ENCODE measurements around the gene ADCY6. TPM values are rescaled to one million over a fixed set of nuclear protein-coding genes. Genes with fewer than 3 reads are reported as not detected.
A peak's percentile ranks its signal among the peaks of the same experiment; 100 is the strongest.

ADCY6 gene
- total and polyA plus RNA-seq, 2 of the 4 experiments (the other 2 are of a cell fraction) = 18.5 to 34.4 TPM

GRCh38 chr12:48816143-48816854, 27.4 kb upstream of the ADCY6 start:
- no peak overlapping the region for H2BK120ac ChIP-seq (ENCODE audit: low read depth, low read length)
- H2AK9ac ChIP-seq (replicated peaks; ENCODE audit: low read depth, low read length, poor library complexity) = peak overlapping the region; percentile 6
- dilution Hi-C loops (cut with HindIII; ENCODE audit: low sequenced_read_pairs, unreplicated experiment) = no loop called here
- ChIA-PET CTCF (interaction anchor here (0.6 to 3.1 kb wide), 2 partner anchors 22 to 419 kb away, joined by 5 to 11 read pairs; no protein-coding TSS in a partner anchor), POLR2A (ENCODE audit: unreplicated experiment) (no interaction called here)
- H4K5ac ChIP-seq (ENCODE audit: low read depth, low read length) = no peak overlapping the region
- H3K36me3 ChIP-seq (ENCODE audit: control insufficient read depth, insufficient read depth, low read length) = no peaks in the 10 kb centered on the region; the same call in 1 of the 2 replicates
- H3K79me1 ChIP-seq (ENCODE audit: low read depth in 1 of 2, low read length in 2 of 2) = peaks cover 48 to 85% of the 10 kb centered on the region in 2 experiments
- H2AK5ac ChIP-seq (ENCODE audit: low read depth, low read length) = peak overlapping the region; percentile 10
- H2BK5ac ChIP-seq (ENCODE audit: low read depth, low read length, poor library complexity, severe bottlenecking) = no peak overlapping the region
- in situ Hi-C loops (cut with MboI; ENCODE audit: low sequenced_read_pairs) = no loop called here
- no peak overlapping the region for H2BK15ac ChIP-seq (ENCODE audit: low read depth, low read length)
- H3K14ac ChIP-seq (replicated peaks; ENCODE audit: low read depth, low read length) = 0 out of 2 replicates have a peak overlapping the region, but pooled peaks have one; percentile 27
- BruUV-seq (replicated peaks) = no TSS peak
- H3K4me1 ChIP-seq (ENCODE audit: control insufficient read depth, insufficient read depth, low read length) = peaks cover 33% of the 10 kb centered on the region
- ATAC-seq (ENCODE audit: low read depth) (no peak), DNase-seq (no peak)
- H3K9me3 ChIP-seq (ENCODE audit: control insufficient read depth, insufficient read depth, low read length) = no peaks in the 10 kb centered on the region
- peak overlapping the region; percentile 39; the same call in 1 of the 2 replicates for H3K56ac ChIP-seq (ENCODE audit: extremely low read depth, insufficient read depth, low read length)
- H4K20me1 ChIP-seq (ENCODE audit: insufficient read depth, low read length) = 0 out of 2 replicates have a peak, but pooled peaks cover 4% of the 10 kb centered on the region
- peak overlapping the region; percentile 55 for H3K4me3 ChIP-seq (ENCODE audit: insufficient read depth, low read depth, low read length)
- peak overlapping the region; percentile 61 for H3K9ac ChIP-seq (ENCODE audit: low read depth, low read length)
- no peaks in the 10 kb centered on the region for H3K27me3 ChIP-seq (ENCODE audit: control insufficient read depth, insufficient read depth, low read length)
- H3K4ac ChIP-seq (ENCODE audit: low read depth, low read length) = peak overlapping the region; percentile 38; the same call in 1 of the 2 replicates
- 0 out of 2 replicates have a peak overlapping the region, but pooled peaks have one; percentile 7 for H3K23ac ChIP-seq (ENCODE audit: low read depth, low read length)
- peak overlapping the region in 1 of 2 experiments; percentile 53; a peak in 2 of 4 replicates for H4K8ac ChIP-seq (ENCODE audit: low read depth in 2 of 2, low read length in 2 of 2)
- peak overlapping the region; percentile 26; the same call in 1 of the 2 replicates for H4K91ac ChIP-seq (ENCODE audit: insufficient read depth, low read depth, low read length)
- 50% methylated on average over 1 of the region's 3 CpGs; no CpG with 5 or more reads in 1 of the 2 experiments for WGBS, 2 experiments (ENCODE audit: extremely low coverage in 2 of 2, insufficient read length in 1 of 2)
- no peak overlapping the region for H2BK20ac ChIP-seq (ENCODE audit: low read depth, low read length)
- H3K27ac ChIP-seq (ENCODE audit: insufficient read depth, low read length) = no peak overlapping the region
- TF ChIP-seq NFE2L2 (IDR thresholded peaks at IDR 0.05; ENCODE audit: low read depth, low read length) = no peak
- TF ChIP-seq USF2 (IDR thresholded peaks at IDR 0.05; ENCODE audit: low read depth, low read length) = no peak
- no peak for TF ChIP-seq ELK1 (IDR thresholded peaks at IDR 0.05; ENCODE audit: borderline replicate concordance, low read depth, low read length)
- no peak for TF ChIP-seq POLR2A (IDR thresholded peaks at IDR 0.05; ENCODE audit: low read depth, low read length)
- no peak for TF ChIP-seq CHD1 (IDR thresholded peaks at IDR 0.05; ENCODE audit: low read depth, low read length)
- H3K4me2 ChIP-seq (ENCODE audit: low read depth, low read length) = peak overlapping the region; percentile 63
- intact Hi-C loops (cut with micrococcal nuclease) = no loop called here
- no peak overlapping the region for H3K18ac ChIP-seq (ENCODE audit: low read depth, low read length)
- H2AFZ ChIP-seq (replicated peaks; ENCODE audit: low read length, poor library complexity) = no peak overlapping the region
- H3K9me1 ChIP-seq (ENCODE audit: insufficient read depth, low read length) = peaks cover 30% of the 10 kb centered on the region

Data from IMR-90 (cell line).